Esophagus muscularis mucosa (tissue), 4 donors: ENCODE results near the gene DYNLL2. TPM values are rescaled to one million over a fixed set of nuclear protein-coding genes. Genes with fewer than 3 reads are reported as not detected.

Source experiments
- DNase-seq: peaks from one replicate; pipeline ENCODE4 v3.0.0-alpha.2; 2017; ENCODE audit errors: extremely low spot score
- H3K27ac ChIP-seq, 4 donors: fragments of 200-600 bp; sonication (generic); replicated peaks in 1 of 4; 1 replicate in 3 of 4; 2 replicates in 1 of 4; pipeline ENCODE4 v1.5.1; 2016 to 2019; ENCODE audit warnings: mild to moderate bottlenecking in 1 of 4
- H3K27me3 ChIP-seq, 4 donors: fragments of 200-600 bp; sonication (generic); one replicate each; pipeline versions ENCODE4 v1.5.1 to v1.6.0; 2016 to 2019
- H3K36me3 ChIP-seq, 4 donors: fragments of 200-600 bp; sonication (generic); one replicate each; pipeline ENCODE4 v1.5.1; 2016 to 2019
- H3K4me1 ChIP-seq, 4 donors: fragments of 200-600 bp; sonication (generic); one replicate each; pipeline ENCODE4 v1.5.1; 2016 to 2019
- H3K4me3 ChIP-seq, 4 donors: fragments of 200-600 bp; sonication (generic); 1 replicate in 2 of 4; 2 replicates in 2 of 4; pipeline ENCODE4 v1.5.1; 2016 to 2019; ENCODE audit warnings: mild to moderate bottlenecking in 4 of 4, moderate library complexity in 1 of 4
- H3K9me3 ChIP-seq, 4 donors: fragments of 200-600 bp; sonication (generic); 1 replicate in 3 of 4; 2 replicates in 1 of 4; pipeline ENCODE4 v1.5.1; 2016 to 2019
- CTCF ChIP-seq, 3 experiments: fragments of 200-600 bp in 2 of 3; fragments of 450-650 bp in 1 of 3; sonication (generic) in 2 of 3; IDR thresholded peaks; one replicate each; pipeline ENCODE4 v1.5.1; 2017 to 2019; ENCODE audit warnings: antibody characterized with exemption in 3 of 3, mild to moderate bottlenecking in 2 of 3, moderate library complexity in 1 of 3
- EP300 ChIP-seq: sonication (generic); formaldehyde crosslinking; IDR thresholded peaks from one replicate; pipeline ENCODE4 v1.6.1; 2017; ENCODE audit warnings: antibody characterized with exemption
- POLR2A ChIP-seq: fragments of 450-650 bp; IDR thresholded peaks from one replicate; pipeline ENCODE4 v1.6.1; 2017; ENCODE audit warnings: antibody characterized with exemption, moderate library complexity, mild to moderate bottlenecking, low read depth
- POLR2AphosphoS5 ChIP-seq, 2 donors: sonication (generic); formaldehyde crosslinking; IDR thresholded peaks; one replicate each; pipeline ENCODE4 v1.6.1; 2017; ENCODE audit warnings: antibody characterized with exemption in 2 of 2
- WGBS: methylation state at CpG from one replicate; pipeline ENCODE4 v1.1.5; 2018; 5-methylcytosine and 5-hydroxymethylcytosine counted together
- intact Hi-C: fragments of 100-400 bp; cut with DNase I; formaldehyde crosslinking; loops from one replicate; pipeline ENCODE4 v1.15.1; 2023
- total RNA-seq, 4 donors: library from RNA; depleted of rRNA; stranded (reverse); fragments of >200 nt; gene quantifications; one replicate each; pipeline versions ENCODE4 v1.1.0 to v1.2.1, GENCODE V29; 2016

Gene DYNLL2
- total RNA-seq, 4 donors from 2014 or later, result 22.2 to 37.0 (median 36.3) TPM

DNA sequence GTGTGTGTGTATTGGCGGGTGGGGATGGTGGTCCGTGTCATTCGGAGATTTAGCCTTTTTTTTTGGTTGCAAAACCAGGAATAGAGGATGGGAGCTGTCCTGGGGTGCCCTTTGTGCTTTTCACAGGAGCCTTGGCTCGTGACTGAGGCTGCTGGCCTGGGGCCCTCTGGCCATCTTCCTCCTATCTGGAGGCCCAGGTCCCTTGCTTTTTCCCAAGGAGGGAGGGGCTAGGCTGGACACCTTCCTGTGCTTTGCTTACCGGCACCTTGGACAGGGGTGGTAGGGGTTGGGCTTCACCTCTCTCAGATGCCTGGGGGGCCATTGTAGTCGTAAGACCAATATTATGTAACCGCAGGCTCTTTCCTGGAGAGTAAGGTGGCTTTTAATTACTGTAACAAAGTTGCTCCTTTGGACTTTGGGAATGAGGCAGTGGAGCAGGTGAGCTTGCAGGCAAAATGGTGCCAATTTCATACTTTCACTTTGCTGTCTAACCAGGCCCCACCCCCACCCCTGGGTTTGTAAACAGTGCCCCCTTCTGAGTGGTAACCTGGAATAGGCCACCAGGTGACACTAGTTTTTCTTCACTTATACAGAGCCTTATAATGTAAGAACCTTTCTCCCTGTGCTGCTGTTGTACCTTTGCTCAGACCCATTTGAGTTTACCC lies 1.2 kb downstream of the DYNLL2 start:
- intact Hi-C loops, result loop anchor here (2.0 to 5.0 kb wide), 2 partner anchors 78 to 237 kb away; partner anchors contain the start of gene SRSF1
- peak overlapping the region; percentile 96 to 100 (median 99) for H3K4me3 ChIP-seq
- peaks cover 46 to 62% (median 55%) of the 10 kb centered on the region in 4 donors for H3K4me1 ChIP-seq
- H3K9me3 ChIP-seq, result no peaks in the 10 kb centered on the region
- H3K36me3 ChIP-seq, result peaks cover 10 to 36% (median 24%) of the 10 kb centered on the region in 4 donors
- peak overlapping the region; percentile 95 to 99 (median 98) for H3K27ac ChIP-seq
- DNase-seq, result peak; percentile 89
- WGBS, result 0% methylated on average over 3 of the region's 7 CpGs
- H3K27me3 ChIP-seq, result peaks cover 0 to 6% (median 0%) of the 10 kb centered on the region in 4 donors
- TF ChIP-seq CTCF (IDR thresholded peaks at IDR 0.05) (peak in 2 of 3 experiments; percentile 2 to 14), EP300 (no peak), POLR2AphosphoS5 (IDR thresholded peaks at IDR 0.05) (peak in 1 of 2 donors; percentile 3)

GRCh38 chr17:58085039-58085715 lies 2.0 kb downstream of the DYNLL2 start:
- H3K36me3 ChIP-seq, result peaks cover 17 to 43% (median 32%) of the 10 kb centered on the region in 4 donors
- peaks cover 49 to 69% (median 60%) of the 10 kb centered on the region in 4 donors for H3K4me1 ChIP-seq
- no peaks in the 10 kb centered on the region for H3K9me3 ChIP-seq
- peak; percentile 85 for DNase-seq
- 42% methylated on average over 8 of the region's 8 CpGs for WGBS
- intact Hi-C loops, result loop anchor here (2.0 kb wide), 1 partner anchor 78 kb away; the partner anchor contains the start of gene SRSF1
- peaks cover 0 to 6% (median 0%) of the 10 kb centered on the region in 4 donors for H3K27me3 ChIP-seq
- H3K27ac ChIP-seq, result peak overlapping the region; percentile 95 to 99 (median 98)
- peak overlapping the region; percentile 96 to 100 (median 99) for H3K4me3 ChIP-seq
- no peak for TF ChIP-seq EP300
- no peak for TF ChIP-seq POLR2A
- no peak for TF ChIP-seq POLR2AphosphoS5 (IDR thresholded peaks at IDR 0.05)
- TF ChIP-seq CTCF (IDR thresholded peaks at IDR 0.05), result no peak

- Histone ChIP-seq H3K4me1 (peaks cover 49 to 75% (median 64%) of the 10 kb centered on the region in 4 donors), H3K9me3 (no peaks in the 10 kb centered on the region), H3K27me3 (peaks cover 0 to 6% (median 0%) of the 10 kb centered on the region in 4 donors), H3K4me3 (no peak overlapping the region), H3K36me3 (peaks cover 35 to 61% (median 49%) of the 10 kb centered on the region in 4 donors), H3K27ac (no peak overlapping the region)
- peak; percentile 47 for DNase-seq
- WGBS, result 68% methylated on average over 8 of the region's 8 CpGs
- intact Hi-C loops, result no loop called here
- TF ChIP-seq POLR2A, result no peak
- no peak for TF ChIP-seq EP300
- no peak for TF ChIP-seq CTCF (IDR thresholded peaks at IDR 0.05)
- no peak for TF ChIP-seq POLR2AphosphoS5 (IDR thresholded peaks at IDR 0.05)
These were observed 3.7 kb downstream of the DYNLL2 start for GRCh38 chr17:58086953-58087352.

- H3K36me3 ChIP-seq, result peaks cover 44 to 78% (median 66%) of the 10 kb centered on the region in 4 donors
- peak; percentile 26 for DNase-seq
- H3K27me3 ChIP-seq, result peaks cover 0 to 5% (median 0%) of the 10 kb centered on the region in 4 donors
- WGBS, result 53% methylated on average over 5 of the region's 5 CpGs
- H3K9me3 ChIP-seq, result no peaks in the 10 kb centered on the region
- no peak overlapping the region for H3K27ac ChIP-seq
- intact Hi-C loops, result no loop called here
- no peak overlapping the region for H3K4me3 ChIP-seq
- no peak for TF ChIP-seq CTCF (IDR thresholded peaks at IDR 0.05)
- H3K4me1 ChIP-seq, result peaks cover 42 to 66% (median 57%) of the 10 kb centered on the region in 4 donors
These were observed 5.4 kb downstream of the DYNLL2 start for GRCh38 chr17:58088624-58089023.
